ENCODE results near the gene FBXO3. TPM values are rescaled to one million over a fixed set of nuclear protein-coding genes. Genes with fewer than 3 reads are reported as not detected.
A peak's percentile ranks its signal among the peaks of the same experiment; 100 is the strongest.
"Not testable (repeated sequence)": the region's sequence is repeated elsewhere in the genome, so short reads cannot be mapped to it uniquely, and the experiment has no call there.

FBXO3 gene
- total RNA-seq, 1 donor from 2014 or later = 35.0 TPM

DNA sequence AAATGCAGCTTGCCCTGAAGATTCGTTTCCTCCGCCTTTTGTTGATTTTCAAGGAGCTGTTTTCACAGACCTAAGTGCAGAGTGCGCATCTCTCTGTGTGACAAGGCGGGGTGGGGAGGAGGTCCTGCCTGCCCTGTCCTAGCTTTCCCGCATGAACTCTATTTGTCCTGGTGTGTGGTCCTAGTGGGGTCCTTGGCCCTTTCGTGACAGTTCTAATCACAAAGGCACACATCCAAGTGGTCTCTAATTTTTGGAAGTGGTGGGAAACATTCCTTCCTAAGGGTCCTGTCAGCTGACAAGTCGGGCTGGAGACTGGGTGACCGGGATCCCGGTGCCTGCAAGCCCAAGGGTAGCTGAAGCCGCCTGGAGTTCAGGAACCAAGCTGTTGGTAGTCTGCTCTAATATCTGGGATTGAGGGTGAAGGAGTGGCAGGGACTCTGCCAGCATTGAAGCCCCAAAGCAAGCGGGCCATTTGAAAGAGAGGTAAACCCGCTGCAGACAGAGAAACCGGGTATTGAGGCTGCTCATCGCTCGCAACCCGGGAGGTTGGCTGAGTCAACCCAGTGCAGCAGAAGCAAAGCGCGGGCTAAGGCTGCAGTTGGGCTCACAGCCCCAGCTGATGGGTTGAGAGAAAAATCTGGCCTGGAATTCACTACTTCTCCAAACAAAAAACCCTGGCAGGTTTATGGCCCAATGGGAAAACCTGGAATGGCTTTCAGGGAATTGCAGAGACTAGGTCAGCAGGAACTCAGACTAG lies 28.1 kb upstream of the FBXO3 start:
- DNase-seq (ENCODE audit: low read depth) (peak; percentile 73), FAIRE-seq (no peak)
- no peak overlapping the region for H3K4me3 ChIP-seq (ENCODE audit: low read depth, low read length)
- H3K27me3 ChIP-seq (ENCODE audit: control insufficient read depth, insufficient read depth, low read length) = peaks cover 10% of the 10 kb centered on the region
- no peak for TF ChIP-seq CTCF (IDR thresholded peaks at IDR 0.05; ENCODE audit: insufficient read depth, low read length, severe bottlenecking)
- no peaks in the 10 kb centered on the region for H3K36me3 ChIP-seq (ENCODE audit: control insufficient read depth, insufficient read depth, low read length)

DNA sequence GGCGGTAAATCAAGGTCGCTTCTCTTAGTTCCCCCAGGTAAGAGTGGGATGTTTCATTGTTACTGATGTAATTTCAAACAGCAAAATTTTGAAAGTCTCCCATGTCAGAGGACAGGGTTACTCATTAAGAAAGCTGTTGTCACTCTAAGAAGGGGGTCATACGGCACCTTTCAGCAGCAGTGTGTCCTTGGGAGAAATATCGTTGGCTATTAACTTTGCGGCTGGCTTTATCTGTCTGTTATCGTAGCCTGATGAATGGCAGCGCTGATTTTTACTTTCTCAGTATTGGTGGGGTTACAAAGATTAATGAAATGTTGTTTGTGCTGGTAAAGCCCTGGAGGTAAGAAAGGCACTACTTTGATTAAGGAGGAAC lies 27.5 kb upstream of the FBXO3 start:
- TF ChIP-seq CTCF (IDR thresholded peaks at IDR 0.05; ENCODE audit: insufficient read depth, low read length, severe bottlenecking) = no peak
- H3K27me3 ChIP-seq (ENCODE audit: control insufficient read depth, insufficient read depth, low read length) = peaks cover 10% of the 10 kb centered on the region
- H3K36me3 ChIP-seq (ENCODE audit: control insufficient read depth, insufficient read depth, low read length) = no peaks in the 10 kb centered on the region
- DNase-seq (ENCODE audit: low read depth) = no peak
- no peak for FAIRE-seq
- H3K4me3 ChIP-seq (ENCODE audit: low read depth, low read length) = no peak overlapping the region

DNA sequence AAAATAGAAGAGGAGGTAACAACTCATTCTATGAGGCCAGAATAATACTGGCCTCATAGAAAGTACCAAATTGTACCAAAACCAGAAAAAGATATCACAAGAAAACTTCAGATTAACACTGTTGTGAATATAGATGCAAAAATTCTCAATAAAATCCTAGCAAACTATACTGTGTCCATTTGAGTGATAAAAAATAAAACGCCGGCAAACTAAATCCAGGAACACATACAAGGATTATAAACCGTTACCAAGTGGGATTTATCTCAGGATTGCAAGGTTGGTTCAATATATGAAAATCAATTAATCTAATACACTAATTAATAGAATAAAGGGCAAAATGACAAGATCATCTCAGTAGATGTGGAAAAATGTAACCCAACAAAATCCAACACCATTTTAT lies 23.6 kb upstream of the FBXO3 start:
- H3K27me3 ChIP-seq (ENCODE audit: control insufficient read depth, insufficient read depth, low read length) = peaks cover 11% of the 10 kb centered on the region
- no peak overlapping the region for H3K4me3 ChIP-seq (ENCODE audit: low read depth, low read length)
- TF ChIP-seq CTCF (IDR thresholded peaks at IDR 0.05; ENCODE audit: insufficient read depth, low read length, severe bottlenecking) = no peak
- H3K36me3 ChIP-seq (ENCODE audit: control insufficient read depth, insufficient read depth, low read length) = no peaks in the 10 kb centered on the region
- FAIRE-seq (no peak), DNase-seq (ENCODE audit: low read depth) (no peak)

DNA sequence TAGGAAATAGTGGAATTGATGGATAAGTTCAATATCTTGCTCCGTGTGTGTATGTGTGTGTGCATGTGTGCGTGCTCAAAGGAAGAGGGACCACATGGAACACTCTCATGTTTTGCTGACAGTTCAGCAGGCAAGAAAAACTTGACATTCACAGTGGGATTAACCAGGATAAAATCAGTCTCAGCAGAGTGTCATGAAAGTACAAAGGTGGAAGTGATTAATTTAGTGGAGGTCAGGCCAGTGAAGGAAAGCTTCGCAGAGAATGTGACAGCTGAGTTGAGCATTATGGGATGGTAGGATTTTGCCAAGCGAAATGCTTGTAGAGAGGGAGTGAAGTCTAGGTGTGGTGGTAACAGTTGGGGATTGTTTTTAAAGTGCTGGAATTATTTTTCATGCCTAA lies 15.7 kb upstream of the FBXO3 start:
- TF ChIP-seq CTCF (IDR thresholded peaks at IDR 0.05; ENCODE audit: insufficient read depth, low read length, severe bottlenecking) = no peak
- Histone ChIP-seq H3K36me3 (ENCODE audit: control insufficient read depth, insufficient read depth, low read length) (no peaks in the 10 kb centered on the region), H3K4me3 (ENCODE audit: low read depth, low read length) (no peak overlapping the region), H3K27me3 (ENCODE audit: control insufficient read depth, insufficient read depth, low read length) (no peaks in the 10 kb centered on the region)
- DNase-seq (ENCODE audit: low read depth) = no peak
- FAIRE-seq = no peak

DNA sequence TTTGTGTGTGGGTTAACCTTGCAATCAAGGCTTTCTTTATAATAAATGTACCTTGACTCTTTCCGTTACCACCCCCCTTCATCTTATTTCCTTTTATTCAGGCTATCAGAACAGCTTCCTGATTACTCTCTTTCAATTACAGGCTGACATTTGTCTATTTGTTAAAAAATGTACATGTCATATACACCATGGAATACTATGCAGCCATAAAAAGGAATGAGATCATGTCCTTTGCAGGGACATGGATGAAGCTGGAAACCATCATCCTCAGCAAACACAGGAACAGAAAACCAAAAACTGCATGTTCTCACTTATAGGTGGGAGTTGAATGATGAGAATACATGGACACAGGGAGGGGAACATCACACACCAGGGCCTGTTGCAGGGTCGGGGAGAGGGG lies 13.8 kb upstream of the FBXO3 start:
- DNase-seq (ENCODE audit: low read depth); H3K4me3 ChIP-seq (ENCODE audit: low read depth, low read length); FAIRE-seq; H3K27me3 ChIP-seq (ENCODE audit: control insufficient read depth, insufficient read depth, low read length); H3K36me3 ChIP-seq (ENCODE audit: control insufficient read depth, insufficient read depth, low read length): not testable (repeated sequence)

- H3K36me3 ChIP-seq (ENCODE audit: control insufficient read depth, insufficient read depth, low read length) = no peaks in the 10 kb centered on the region
- DNase-seq (ENCODE audit: low read depth) (no peak), FAIRE-seq (no peak)
- TF ChIP-seq CTCF (IDR thresholded peaks at IDR 0.05; ENCODE audit: insufficient read depth, low read length, severe bottlenecking) = no peak
- H3K27me3 ChIP-seq (ENCODE audit: control insufficient read depth, insufficient read depth, low read length) = no peaks in the 10 kb centered on the region
- no peak overlapping the region for H3K4me3 ChIP-seq (ENCODE audit: low read depth, low read length)
These were observed 12.8 kb upstream of the FBXO3 start for GRCh38 chr11:33787076-33787475.

Measured in bronchial epithelial cell (primary cell).